NCI-H1417 treated with DMSO at 0.1 percent for 48 hours (cell line): ENCODE results near the gene JAM2.
"Not testable (repeated sequence)": the region's sequence is repeated elsewhere in the genome, so short reads cannot be mapped to it uniquely, and the experiment has no call there.

ENCODE experiments used
- DNase-seq: peaks from one replicate; lab custom pipeline; 2025; lab: John Stamatoyannopoulos, UW

The JAM2 gene

DNA sequence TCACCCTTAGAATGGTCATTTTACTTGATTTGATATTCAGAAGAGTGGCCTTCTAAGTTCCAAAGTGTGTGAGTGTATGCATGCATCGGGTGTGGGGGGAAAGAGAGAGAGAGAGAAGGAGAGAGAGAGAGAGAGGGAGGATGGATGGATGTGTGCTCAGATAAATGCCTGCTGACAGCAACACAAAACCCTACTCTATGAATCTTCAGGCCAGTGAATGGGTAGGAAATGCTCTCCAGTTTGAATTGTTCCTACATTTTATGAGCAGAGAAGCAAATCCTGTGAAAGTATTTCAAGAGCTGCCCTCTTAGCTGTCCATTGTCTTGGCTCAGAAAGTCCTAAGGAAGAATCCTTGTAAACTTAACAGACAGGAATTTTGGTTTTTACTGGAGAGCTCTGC is 7.4 kb downstream of the JAM2 start:
- DNase-seq = no peak

DNA sequence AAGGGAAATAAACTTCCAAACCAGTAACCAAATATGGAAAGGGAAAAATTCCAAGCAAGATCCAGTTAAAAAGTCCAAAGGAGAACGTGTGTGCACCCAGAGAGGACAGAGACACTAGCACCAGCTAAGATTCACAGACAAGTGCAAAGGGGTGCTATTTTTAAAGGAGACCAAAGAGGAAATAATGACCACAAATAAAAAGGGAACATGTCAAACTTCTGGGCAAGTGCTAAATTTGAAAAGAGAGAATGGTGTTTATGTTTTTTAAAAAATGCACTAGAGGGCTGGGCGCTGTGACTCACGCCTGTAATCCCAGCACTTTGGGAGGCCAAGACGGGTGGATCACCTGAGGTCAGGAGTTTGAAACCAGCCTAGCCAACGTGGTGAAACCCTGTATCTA is 8.6 kb downstream of the JAM2 start:
- no peak for DNase-seq

DNA sequence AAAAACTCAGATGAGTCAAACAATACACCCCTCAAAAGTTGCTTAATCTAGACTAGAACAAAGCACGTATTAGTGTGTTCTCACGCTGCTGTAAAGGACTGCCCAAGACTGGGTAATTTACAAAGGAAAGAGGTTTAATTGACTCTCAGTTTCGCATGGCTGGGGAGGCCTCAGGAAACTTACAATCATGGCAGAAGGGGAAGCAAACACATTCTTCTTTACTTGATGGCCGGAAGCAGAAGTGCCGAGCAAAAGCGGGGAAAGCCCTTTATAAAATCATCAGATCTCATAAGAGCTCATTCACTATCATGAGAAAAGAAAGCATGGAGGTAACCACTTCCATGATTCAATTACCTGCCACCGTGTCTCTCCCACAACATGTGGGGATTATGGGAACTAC is 10.1 kb downstream of the JAM2 start:
- no peak for DNase-seq

DNA sequence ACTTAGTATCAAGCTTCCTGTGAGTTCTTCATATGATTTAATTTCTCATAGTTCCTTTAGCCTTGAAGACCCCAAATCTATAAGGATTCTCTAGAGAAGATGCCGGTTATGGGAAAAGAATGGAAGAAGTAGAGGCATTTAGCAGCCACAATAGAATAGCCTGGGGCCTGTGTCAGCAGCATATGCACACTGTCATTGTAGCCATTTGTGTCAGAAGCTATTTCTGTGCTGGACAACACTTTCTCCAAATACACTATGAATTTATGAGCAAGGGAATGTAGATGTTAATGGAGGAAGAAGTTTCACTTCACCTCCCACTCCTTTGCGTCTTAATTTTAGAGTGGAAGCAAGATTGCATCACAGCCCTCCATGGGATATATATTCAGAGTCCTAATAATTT is 17.4 kb downstream of the JAM2 start:
- no peak for DNase-seq

DNA sequence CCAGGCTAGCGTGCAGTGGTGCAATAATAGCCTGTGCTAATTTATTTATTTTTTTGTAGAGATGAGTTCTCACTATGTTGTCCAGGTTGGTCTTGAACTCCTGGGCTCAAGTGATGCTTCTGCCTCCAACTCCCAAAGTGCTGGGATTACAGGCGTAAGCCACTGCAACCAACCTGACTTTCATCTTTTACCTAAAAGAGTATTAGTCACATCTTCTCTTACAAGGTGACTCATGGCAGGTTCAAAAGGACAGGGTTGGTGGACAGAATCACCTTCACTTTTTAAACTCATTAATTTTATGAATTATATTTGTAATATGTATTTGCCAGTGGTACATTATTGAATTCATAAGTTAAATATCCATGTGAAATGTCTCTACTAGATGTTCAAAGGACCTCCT is 18.1 kb downstream of the JAM2 start:
- no peak for DNase-seq

DNA sequence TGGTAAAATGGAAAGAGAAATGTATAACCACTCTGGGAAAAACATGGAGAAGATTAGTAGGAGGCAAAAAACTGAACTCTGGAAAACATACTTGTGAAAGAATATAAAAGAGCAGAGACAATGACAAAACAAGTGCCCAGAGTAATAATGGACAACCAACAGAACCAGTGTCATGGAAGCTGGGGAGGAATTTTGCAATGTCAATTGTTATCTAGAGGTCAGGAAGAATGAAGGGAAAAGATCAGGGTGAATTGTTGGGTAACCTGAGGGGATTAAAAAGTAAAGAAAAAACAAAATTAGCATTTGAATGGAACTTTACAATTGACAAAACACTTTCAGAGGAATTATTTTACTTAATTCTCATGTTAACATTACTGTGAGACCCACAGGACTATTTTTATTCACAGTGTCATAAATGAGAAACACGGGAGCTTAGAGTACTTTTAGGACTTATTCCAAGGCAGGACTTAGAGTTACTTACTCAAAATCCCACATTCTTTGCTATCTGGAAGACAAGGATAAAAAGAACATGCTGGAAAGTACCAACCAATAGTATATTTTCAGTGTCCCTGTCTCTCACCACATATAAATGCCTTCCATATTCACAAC is 19.5 kb downstream of the JAM2 start:
- no peak for DNase-seq

DNA sequence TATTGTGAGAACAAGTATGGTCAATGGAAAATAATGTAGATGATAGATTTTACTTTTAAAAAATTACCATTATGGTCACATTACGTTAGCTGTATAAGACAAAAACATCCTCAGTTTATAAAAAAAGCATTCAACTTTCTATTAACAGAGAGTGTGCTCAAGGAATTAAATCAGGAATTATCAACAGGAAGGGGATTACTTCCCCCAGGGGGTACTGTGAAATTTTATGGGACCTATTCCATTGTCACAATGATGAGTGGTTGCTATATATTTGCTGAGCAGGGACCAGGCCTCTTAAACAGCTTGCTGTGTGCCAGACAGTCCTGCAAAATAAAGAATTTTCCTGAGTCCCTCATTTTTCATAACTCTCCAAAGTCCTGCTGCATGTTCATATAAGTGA is 21.2 kb downstream of the JAM2 start:
- no peak for DNase-seq

DNA sequence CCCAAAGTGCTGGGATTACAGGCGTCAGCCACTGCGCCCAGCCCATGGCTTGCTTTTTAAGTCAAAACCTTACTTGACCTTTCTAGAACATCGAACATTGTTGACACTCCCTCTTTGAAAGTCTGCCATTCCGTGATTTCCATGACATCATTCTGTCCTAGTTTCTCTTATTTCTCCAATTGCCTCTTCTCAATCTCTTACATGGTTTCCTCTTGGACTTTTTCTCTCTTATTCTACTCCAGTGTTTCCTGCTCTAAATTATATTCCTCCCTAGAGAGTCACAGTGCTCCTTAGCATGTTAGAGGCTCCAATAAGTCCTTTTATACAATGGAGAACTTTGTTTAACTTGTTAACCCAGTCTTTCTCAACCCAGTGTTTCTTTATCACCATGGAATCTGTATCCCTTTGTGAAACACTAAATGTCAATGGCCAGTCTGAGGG is 25.5 kb downstream of the JAM2 start:
- no peak for DNase-seq

DNA sequence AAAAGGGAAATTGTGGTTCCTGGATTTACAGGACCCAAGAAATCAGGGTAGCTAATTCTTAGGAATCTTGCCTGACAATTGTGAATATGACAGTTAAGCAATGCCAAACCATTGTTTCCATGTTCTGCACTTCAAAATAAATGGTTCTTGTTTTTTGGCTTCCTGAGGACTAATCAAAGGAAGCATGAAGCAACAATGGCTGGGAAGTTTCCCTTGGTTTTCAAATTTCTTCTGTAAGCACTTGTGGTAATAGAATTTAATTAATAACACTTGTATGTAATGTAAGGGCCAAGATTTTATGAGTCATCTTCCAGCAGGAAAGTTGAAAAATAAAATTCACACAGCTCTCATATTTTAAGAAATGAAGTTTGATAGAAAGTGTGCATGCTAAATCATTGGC is 31.7 kb downstream of the JAM2 start:
- DNase-seq = no peak

DNA sequence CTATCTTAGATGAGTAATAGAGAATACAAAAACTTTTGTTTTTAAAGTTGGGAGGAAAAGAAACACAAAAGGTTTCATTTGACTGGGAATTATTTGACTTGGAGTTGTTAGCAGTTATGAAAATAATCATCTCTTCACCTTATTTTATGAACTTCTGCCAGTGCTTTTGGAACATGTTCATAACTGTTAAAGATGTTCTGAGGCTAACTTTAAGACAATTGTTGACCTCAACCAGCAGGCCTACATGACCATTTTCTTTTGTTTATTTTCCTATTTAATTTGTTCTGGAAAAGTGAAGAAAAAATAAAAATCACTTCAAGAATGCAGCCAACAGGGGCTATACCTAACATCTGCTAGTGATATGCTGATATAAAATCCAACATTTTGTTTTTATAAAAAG is 37.4 kb downstream of the JAM2 start:
- no peak for DNase-seq

DNA sequence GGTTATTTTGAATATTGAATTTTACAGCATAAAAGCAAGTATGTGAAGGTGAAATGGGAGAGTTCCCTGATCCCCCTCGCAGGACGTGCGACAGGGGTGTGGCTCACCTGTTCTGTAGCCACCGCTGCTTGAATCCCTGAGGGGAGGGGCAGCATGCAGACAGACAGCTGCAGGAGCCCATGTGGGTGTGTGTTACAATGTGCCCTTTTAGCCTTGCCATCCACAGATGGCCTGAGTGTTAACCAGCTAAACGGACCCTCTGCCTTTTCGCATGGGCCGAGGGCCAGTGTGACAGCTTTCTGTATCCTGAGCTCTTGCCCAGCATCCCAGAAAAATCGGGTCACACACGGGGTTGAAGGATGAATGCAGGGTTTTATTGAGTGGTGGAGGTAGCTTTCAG is 43.3 kb downstream of the JAM2 start:
- DNase-seq = no peak

DNA sequence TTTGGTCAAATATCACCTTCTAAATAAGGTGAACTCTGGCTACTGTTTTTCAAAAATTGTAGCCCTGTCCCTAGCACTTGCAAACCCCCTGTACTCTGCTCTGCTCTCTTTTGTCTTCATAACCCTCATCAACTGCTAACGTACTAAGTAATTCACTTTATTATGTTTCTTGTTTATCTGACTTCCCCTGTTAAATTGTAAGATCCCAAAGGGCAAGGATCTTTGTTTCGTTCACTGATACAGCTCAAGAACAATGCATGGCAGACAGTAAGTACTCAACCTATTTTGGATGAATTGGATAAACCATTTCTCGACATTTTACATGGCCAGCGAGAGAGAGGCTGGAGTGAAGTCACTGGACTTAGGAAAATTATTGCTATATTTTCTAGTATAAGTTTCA is 48.7 kb downstream of the JAM2 start:
- no peak for DNase-seq

DNA sequence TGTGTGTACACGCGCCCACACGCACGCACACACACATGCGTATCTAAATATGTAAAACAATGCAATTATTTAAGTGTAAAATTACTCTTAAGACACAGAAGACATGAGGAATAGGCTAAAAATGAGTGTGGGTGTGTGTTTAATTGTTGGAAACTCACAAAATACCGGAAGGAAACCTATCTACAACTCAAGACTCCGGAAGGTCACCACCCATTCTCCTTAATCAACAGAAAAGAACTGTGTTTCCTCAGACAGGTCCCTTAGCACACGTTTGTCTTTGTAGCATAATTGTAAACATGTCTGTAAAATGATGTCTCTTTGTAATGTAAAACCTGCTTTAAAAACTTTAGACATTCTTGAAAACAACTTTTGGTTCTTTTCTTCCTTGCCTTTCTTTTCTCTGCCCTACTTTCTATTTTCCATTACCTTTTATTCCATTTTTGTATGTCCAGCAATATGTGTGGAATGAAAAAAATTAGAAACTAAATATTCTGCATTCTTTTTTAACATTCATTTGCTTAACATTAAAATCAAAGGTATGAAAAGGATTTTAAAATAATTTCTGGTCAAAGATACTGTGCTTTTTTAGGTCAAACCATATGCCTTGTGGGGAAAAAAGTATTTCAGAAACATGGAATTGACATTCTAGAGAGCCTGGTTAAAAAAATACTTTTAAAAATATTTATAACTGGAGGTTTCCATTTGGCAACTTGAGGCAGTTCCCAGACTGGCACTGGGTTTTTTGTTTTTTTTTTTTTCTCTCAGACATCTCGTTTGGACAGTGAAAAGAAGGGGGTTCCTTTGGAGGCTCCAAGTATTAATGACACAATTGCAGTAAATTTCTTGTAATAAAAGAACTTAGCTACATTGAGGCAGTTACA is 49.5 kb downstream of the JAM2 start:
- DNase-seq = no peak

DNA sequence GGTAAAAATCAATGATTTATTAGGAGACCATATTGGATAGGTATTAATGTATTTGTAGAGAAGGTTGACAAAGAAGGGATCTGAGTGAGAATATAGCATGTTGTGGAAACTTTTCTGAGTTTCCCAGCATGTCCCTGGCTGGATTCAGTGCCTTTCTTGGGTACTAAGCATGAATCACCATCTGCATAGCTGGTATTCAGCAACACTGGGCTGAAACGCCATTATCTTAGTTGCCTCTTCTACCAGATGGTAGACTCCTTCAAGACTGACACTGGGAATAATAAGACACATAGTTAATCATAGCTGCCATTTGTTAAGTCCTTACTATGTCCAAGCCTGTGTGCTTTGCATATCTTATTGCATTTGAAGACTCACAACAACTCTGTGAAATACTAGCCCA is 50.2 kb downstream of the JAM2 start:
- DNase-seq = no peak

DNA sequence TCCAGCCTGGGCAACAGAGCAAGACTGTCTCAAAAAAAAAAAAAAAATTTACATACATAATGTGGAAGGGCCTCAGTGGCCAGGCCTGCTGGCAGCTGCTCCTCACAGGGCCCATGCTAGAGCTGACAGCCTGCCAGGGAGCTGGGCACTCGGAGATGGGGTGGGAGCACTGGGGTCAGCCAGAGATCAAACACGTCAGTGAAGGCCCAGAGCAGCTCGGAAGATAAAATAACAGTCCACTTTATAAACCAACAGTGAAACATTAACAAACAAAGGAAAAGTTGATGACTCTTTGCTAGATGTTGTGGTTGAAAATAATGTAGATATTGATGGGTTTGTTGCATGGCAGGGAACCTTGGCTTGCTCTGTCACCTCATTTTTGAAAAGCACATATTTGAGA is 52.9 kb downstream of the JAM2 start:
- no peak for DNase-seq

DNA sequence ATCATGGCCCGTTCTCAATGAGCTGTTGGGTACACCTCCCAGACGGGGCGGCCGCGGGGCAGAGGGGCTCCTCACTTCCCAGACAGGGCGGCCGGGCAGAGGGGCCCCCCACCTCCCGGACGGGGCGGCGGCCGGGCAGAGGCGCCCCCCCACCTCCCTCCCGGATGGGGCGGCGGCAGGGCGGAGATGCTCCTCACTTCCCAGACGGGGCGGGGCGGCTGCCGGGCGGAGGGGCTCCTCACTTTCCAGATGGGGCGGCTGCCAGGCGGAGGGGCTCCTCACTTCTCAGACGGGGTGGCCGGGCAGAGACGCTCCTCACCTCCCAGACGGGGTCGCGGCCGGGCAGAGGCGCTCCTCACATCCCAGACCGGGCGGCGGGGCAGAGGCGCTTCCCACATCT is 56.4 kb downstream of the JAM2 start:
- not testable (repeated sequence) for DNase-seq

DNA sequence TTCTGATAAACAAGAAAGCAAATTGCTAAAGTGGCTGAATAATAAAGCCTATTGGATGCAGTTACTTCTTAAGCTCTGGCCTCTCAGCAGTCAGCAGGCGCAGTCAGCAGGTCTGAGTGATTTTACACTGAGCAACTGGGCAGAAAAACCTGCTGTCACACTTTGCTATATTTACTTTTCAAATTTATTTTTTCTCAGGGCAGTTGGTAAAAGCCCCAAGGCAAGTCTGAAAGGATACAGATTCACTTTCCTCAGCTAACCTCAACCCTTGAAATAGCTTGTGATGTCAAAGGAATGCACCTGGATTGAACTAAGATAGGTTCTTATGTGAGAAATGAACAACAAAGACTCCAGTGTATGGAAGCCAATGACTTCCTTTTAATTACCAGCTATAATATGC is 61.7 kb downstream of the JAM2 start:
- no peak for DNase-seq

DNA sequence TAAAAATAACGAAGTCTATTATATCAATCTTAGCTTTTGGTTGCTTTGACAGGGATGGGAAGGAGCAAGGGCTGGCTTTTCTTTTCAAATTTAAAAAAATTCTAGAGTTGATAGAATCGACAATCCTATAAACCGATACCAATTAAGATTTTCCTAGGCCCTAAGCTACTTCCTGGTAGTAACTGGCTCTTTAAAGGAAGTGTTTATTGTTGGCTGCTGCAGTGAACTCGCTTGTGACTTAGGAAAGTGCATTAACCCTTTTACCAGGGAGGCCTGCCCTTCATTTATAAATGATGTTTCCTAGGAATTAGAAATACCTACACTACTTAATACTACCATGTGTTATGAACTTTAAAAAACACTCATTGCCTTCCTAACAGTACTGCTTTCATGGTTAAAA is 62.5 kb downstream of the JAM2 start:
- no peak for DNase-seq

DNA sequence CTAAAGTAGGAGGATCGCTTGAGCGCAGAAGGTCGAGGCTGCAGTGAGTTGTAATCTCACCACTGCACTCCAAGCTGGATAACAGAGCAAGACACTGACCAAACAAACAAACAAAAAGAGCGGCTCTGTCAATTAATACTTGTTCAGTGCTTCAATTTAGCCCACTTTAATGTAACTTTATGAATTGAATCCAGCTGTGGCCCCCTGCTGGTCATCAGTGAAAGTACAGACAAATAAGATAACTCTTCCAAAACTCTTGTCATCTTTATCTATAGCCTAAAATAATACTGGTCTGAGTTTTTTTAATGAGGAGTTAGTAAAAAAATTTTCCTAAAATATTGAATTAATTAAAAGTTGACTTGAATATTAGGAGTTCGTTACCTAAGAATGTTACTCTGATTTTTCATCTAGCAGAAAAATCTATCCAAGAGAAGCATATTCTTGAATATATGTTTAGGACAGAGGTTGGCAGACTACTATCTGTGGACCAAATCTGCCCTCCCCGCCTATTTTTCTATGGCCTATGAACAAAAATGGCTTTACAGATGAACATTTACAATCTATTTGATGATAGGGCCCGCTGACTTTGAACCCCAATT is 69.5 kb downstream of the JAM2 start:
- peak; percentile 33 for DNase-seq

DNA sequence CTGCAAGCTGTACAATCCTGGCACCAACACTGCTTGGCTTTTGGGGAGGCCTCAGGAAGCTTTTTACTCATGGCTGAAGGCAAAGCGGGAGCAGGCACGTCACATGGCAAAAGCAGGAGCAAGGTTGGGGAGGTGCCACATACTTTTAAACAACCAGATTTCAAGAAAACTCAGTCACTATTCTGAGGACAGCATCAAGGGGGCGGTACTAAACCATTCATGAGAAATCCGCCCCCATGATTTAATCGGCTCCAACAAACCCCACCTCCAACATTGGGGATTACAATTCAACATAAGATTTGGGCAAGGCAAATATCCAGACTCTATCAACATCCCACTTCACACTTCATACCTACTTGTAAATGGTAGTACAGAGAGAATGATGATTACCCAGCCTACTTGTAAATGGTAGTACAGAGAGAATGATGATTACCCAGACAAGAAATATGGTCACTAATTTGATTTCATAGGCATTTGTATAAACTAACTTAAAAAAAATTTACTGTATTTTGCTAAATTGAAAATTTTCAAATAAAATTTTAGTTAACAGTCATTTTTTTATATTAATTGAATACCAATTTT is 70.7 kb downstream of the JAM2 start:
- no peak for DNase-seq

DNA sequence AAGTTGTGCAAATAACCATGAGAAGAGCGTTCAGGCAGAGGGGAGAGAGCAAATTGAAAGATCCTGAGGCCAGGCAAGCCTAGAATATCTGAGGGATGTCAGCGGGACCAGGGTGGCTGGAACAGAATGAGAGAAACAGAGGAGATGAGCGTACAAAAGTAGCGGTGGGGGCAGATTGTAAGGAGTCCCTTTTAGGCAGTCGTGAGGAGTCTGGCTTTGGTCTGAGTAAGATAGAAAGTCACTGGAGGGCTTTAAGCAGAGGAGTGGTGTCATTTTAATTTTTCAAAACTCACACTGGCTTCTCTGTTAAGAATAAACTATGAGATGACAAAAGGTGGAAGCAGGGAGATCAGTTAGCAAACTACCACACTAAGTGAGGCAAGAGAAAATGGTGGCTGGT is 71.5 kb downstream of the JAM2 start:
- DNase-seq = no peak

DNA sequence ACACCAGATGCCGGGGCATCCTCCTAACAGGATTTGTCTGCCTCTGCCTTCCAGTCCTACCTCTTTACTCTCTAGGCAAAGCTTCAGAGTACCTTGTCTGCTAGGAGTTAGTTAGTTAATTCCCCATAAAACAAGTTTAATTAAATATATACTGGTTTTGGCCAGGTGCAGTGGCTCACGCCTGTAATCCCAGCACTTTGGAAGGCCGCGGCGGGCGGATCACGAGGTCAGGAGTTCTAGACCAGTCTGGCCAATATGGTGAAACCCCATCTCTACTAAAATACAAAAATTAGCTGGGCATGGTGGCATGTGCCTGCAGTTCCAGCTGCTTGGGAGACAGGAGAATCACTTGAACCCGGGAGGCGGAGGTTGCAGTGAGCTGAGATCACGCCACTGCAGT is 75.0 kb downstream of the JAM2 start:
- DNase-seq = not testable (repeated sequence)
